NCI-H446 (cell line): Measurements from ENCODE around the gene CPZ.

Experiments used
- DNase-seq, 2 experiments: peaks; one replicate each; lab custom pipeline; 2025; lab: John Stamatoyannopoulos, UW

CPZ gene

GRCh38 chr4:8639777-8640720 is 47.5 kb downstream of the CPZ start:
- DNase-seq: no peak

- no peak for DNase-seq
These were observed 48.3 kb downstream of the CPZ start for GRCh38 chr4:8640816-8641215.

- no peak for DNase-seq
These were observed 48.7 kb downstream of the CPZ start for GRCh38 chr4:8641256-8641655.

- DNase-seq: no peak
These were observed 49.5 kb downstream of the CPZ start for GRCh38 chr4:8641931-8642650.

DNA sequence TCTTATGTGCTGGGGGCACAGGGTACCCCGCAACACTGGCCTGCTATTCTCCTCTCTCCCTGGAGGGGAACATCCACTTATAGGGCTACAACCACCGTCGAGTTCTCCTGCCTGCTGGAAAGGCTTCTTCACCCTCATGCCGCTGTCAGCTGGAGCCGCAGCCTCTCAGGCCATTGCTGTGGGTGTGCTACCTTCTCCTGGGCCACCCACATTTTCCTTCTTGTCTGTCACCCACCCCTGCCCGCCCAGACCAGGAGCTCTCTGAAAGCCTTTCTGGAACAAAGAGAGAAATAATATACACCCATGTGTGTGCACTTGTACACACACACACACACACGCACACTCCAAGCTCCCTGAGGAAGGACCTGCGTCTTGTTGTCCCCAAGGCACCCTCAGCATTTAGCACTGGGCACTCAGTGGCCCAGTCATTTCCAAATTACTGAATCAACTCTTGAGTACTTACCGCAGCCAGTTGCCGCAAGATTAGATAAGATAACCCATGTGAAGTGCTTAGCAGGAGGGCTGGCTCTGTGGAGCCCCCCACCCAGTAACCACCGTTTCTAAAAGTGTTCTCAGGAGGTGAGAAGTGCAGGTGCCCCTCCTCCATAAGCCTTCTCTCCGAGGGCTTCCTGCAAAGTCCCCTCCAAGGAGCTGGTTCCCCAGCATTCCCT is 50.2 kb downstream of the CPZ start:
- DNase-seq: no peak

DNA sequence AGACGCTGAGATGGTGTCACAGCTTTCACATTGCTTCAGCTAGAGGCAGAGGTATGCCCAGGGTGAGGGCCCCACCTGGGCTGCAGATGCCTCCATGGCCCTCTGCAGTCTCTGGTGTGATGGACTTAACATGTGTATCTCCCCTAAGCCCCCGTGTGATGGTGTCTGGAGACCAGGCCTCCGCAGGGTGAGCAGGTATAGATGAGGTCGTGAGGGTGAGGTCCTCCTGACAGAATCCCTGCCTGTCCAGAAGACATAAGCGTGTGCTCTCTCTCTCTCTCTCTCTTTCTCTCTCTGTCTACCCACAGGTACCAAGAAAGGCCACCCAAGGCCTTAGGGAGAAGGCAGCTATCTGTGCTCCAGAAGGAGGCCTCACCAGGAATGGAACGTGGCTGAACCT is 50.9 kb downstream of the CPZ start:
- DNase-seq: no peak

GRCh38 chr4:8643986-8644385 is 51.4 kb downstream of the CPZ start:
- DNase-seq: no peak

DNA sequence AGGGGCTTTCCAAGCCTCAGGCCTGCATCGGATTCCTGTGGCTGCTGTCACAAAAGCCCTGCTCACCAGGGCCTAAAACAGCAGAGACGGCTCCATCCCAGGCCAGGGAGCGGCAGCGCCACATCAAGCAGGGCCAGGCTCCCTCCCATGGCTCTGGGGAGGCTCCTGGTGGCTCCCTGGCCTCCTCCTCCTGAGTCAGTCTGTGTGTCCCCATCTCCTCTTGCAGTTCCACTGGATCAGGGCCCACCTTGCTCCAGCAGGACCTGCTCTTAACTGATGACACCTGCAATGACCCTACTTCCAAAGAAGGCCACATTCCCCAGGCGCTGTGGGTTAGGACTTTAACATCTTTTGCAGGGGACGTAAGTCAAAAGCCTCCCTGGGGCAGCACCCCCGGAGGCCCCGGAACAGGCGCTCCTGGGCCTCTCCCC is 51.9 kb downstream of the CPZ start:
- no peak for DNase-seq

DNA sequence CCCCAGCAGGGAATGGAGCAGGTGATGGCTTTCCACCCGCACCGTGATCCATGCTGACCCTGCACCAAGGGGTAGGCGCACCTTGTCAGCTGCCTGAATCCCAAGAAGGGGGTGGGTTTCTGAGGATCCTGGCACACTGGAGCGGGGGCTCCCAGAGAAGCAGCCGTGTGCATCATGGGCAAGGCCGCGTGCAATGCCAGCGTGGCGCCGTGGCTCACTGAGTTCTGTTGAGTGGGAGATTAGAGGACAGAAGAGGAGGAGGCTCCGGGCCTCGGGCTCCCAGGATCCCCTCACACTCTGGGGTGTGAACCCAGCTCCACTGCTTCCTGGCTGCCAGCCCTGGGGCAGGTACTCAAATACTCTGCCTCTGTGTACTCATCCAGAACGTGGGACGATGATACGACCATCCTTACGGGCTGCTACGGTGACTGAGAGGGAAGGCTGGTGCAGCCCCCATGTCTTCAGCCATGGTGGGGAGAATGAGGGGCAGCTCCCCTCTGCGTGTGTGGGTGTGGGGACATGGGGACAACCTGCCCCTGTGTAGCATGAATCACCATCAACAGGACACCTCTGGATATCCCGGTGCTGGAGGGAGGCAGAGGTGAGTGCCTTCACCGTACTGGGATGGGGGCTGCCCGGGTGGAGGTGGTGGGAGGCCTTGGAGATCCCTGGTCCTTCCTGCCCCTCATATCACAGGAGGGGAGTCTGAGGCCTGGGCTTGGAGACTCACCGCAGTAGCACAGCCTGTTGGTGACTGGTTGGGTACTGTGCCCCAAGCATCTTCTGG is 52.6 kb downstream of the CPZ start:
- no peak for DNase-seq

DNA sequence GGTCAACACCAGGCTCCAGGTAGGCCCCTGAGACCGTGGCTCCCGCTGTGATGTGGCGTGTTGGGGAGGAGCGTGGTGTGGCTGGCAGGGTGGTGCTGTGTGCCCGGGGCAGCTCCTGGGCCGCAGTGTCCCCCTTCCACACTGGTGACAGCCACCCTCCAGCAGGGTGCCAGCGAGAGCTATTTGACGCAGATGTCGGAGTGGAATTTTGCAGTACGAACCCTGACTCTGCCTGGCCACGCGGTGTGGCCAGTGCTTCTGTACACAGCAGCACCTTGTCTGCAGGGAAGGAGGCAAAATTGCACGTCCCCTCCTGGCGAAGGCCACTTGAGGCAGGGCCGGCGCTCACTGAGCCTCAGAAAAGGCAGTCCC is 53.2 kb downstream of the CPZ start:
- DNase-seq: no peak

GRCh38 chr4:8646296-8647093 is 53.9 kb downstream of the CPZ start:
- no peak for DNase-seq

DNA sequence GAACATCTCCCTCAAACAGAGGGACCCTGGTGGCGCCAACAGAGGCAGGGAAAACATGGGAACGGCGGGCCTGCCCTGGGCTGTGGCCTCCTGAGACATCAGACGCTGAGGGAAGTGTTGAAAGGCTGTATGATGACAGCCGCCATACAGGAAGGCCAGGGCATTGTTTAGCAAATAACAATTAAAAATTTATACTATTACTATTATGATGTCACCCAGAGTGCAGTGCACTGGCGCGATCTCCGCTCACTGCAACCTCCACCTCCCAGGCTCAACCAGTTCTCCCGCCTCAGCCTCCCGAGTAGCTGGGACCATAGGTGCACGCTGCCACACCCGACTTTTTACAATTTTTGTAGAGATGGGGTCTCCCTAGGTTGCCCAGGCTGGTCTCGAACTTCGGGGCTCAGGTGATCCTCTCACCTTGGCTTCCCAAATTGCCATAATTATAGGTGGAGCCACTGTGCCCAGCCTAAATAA is 54.6 kb downstream of the CPZ start:
- DNase-seq: no peak

GRCh38 chr4:8647626-8648025 is 55.1 kb downstream of the CPZ start:
- DNase-seq: no peak

DNA sequence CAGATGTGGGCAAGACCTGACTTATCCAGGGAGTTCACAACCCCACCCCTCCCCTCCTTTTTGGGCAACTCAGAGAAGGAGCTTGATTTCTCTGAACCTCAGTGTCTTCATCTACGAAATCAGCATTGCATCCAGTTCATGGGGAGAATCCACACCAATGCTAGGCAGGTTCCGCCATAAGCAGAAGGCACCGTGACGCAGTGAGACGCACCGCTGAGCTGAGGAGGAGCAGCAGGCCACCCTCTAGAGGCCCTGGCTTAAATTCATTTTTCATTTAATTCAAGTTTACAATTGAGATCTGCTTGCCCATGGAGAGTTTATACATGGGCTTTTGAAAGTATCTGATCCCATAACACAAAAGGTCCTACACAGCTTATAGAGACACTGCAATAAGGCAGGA is 55.7 kb downstream of the CPZ start:
- no peak for DNase-seq

DNA sequence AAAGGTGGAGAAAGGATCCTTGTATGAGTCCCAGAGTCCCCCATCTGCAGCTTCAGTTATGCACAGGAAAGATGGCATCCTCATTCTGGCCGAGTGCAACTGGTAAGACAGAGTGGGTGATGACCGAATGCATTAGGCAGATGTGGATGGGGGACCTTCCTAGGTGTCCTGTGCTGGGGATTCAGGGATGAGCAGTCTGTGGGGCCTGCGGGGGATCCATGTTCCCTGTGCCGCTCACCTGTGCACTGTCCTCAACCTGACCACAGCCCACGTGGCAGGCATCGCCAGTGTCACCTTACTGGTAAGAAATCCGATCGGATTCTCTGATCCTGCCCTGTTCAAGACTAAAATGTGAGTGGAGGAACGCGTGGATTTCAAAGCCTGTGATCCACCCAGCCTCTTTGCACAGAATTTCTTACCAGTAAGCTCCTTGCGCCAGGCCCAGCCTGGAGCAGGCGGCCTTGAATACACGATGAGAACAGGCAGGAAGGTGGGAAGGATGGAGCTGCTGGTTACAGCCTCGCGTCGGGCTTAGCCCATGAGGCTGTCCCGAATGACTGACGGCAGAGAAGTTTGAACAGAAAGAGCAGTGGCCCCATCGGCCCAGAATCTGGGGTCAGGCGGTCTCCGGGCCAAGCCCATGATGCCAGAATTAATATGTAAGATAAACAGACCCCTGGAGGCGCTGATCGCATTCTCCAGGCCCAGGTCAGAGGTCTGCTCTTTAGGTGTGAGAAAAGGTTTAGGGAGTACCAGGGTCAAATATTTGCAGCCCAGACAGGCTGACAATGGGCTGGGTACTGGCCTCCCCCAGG is 56.5 kb downstream of the CPZ start:
- no peak for DNase-seq

DNA sequence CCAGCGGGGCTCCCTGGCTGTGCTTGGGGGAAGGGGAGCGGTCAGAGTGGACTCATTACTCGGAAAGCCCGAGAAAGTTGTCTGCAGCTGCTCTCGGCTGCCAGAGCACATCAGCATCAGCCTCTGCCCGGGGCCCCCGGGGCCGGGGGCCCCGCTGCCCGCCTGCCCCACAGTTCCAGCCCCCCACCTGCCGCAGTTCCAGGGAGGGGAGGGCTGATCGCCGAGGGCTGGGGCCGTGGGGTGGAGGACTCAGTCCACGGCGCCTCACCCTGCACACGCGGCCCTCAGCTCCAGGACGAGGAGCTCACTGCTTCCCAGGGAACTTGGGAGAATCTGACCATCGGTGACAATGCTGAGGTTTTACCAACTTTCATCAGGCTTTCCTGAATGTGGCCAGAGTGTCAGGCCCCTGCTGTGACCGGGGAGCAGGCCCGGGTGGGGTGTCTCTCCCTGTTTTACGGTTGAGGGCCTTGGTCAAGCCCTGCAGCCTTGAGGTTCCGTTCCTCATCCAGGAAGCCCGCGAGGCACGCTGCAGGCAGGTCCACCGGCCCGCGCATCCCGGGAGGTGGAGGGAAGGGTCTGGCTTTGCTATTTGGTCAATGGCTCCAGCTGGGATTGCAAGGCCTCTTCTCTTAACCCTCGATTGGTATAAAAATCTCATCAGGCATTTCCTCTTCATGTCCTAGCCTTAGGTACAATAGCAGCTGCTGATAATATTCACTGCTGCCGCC is 57.2 kb downstream of the CPZ start:
- DNase-seq: no peak

GRCh38 chr4:8651661-8652180 is 59.2 kb downstream of the CPZ start:
- no peak for DNase-seq

DNA sequence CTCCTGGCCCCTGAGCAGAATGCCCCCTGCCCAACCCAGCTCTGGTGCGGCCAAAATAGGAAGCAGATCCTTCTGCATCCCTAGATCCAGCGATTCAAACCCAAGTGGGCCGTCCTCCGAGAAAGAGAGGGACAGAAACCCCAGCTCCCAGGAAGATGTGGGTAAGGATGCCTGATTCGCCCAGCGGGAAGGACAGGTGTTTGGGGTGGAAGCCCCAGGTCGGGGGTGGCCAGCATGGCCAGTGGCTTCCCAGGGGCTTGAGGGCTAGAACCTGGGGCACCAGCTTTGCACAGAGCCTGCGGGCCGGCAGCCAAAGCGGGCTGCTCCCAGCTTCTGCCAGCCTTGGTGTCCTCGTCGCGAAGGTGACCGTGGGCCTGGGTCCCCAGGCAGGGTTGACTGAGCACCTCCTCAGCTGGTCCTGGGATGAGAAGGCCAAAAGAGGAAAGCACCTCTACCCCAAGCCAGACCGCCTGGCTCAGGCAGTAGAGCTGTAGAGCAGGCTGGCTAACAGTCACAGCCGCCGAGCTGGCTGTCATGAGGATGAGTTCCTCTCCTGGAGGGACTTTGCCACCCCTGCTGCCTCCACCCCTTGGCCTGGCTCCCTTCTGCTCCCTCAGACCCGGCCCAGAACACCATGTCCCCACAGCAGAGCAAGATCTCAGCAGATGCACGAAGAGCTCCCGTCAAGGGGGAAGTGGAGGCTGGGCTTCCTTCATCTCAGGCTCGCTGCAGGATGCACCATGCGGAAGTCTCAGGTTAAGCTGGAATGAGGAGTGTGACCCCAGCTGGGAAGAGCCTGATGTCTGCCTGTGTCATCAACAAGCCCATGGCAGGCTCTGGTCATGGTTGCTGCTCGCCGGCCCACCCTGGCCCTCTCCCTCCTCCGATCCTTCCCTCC is 59.9 kb downstream of the CPZ start:
- DNase-seq: no peak
